ENCODE data around the gene LMX1B.
"Not testable (repeated sequence)": the region's sequence is repeated elsewhere in the genome, so short reads cannot be mapped to it uniquely, and the experiment has no call there.

Gene LMX1B

GRCh38 chr9:126613651-126614050, at the start of gene LMX1B:
Gene LMX1B (plus strand): TSS chr9:126613928. CDS start chr9:126614450, 522 bp downstream.
- intact Hi-C loops (cut with DNase I) = loop anchor here (10.0 kb wide), 1 partner anchor 171 kb away; no protein-coding TSS in a partner anchor
- DNase-seq = no peak

GRCh38 chr9:126564128-126564527, 49.6 kb upstream of the LMX1B start:
- DNase-seq = no peak
- intact Hi-C loops (cut with DNase I) = no loop called here

GRCh38 chr9:126564716-126565115, 49.0 kb upstream of the LMX1B start:
- no peak for DNase-seq
- intact Hi-C loops (cut with DNase I) = no loop called here

- no peak for DNase-seq
- intact Hi-C loops (cut with DNase I) = no loop called here
Measured at GRCh38 chr9:126565336-126566128, 48.2 kb upstream of the LMX1B start.

GRCh38 chr9:126569036-126569435, 44.7 kb upstream of the LMX1B start:
- intact Hi-C loops (cut with DNase I) = no loop called here
- DNase-seq = no peak

GRCh38 chr9:126578029-126578428, 35.7 kb upstream of the LMX1B start:
- DNase-seq = no peak
- intact Hi-C loops (cut with DNase I) = no loop called here

- DNase-seq; intact Hi-C loops (cut with DNase I): not testable (repeated sequence)
Measured at GRCh38 chr9:126580319-126580718, 33.4 kb upstream of the LMX1B start.

GRCh38 chr9:126581893-126582292, 31.8 kb upstream of the LMX1B start:
- no peak for DNase-seq
- intact Hi-C loops (cut with DNase I) = no loop called here

- no peak for DNase-seq
- intact Hi-C loops (cut with DNase I) = no loop called here
Measured at GRCh38 chr9:126582427-126582826, 31.3 kb upstream of the LMX1B start.

GRCh38 chr9:126583144-126583760, 30.5 kb upstream of the LMX1B start:
- no peak for DNase-seq
- intact Hi-C loops (cut with DNase I) = no loop called here

- intact Hi-C loops (cut with DNase I) = no loop called here
- no peak for DNase-seq
Measured at GRCh38 chr9:126584611-126585010, 29.1 kb upstream of the LMX1B start.

GRCh38 chr9:126586236-126586635, 27.5 kb upstream of the LMX1B start:
- intact Hi-C loops (cut with DNase I) = no loop called here
- DNase-seq = no peak

- intact Hi-C loops (cut with DNase I) = no loop called here
- DNase-seq = peak; percentile 61 to 94 (median 80)
Measured at GRCh38 chr9:126587187-126588185, 26.2 kb upstream of the LMX1B start.

GRCh38 chr9:126588491-126589168, 25.1 kb upstream of the LMX1B start:
- no peak for DNase-seq
- intact Hi-C loops (cut with DNase I) = no loop called here

GRCh38 chr9:126589349-126589748, 24.4 kb upstream of the LMX1B start:
- intact Hi-C loops (cut with DNase I) = no loop called here
- DNase-seq = no peak

GRCh38 chr9:126591083-126591482, 22.6 kb upstream of the LMX1B start:
- intact Hi-C loops (cut with DNase I) = no loop called here

GRCh38 chr9:126591922-126592321, 21.8 kb upstream of the LMX1B start:
- intact Hi-C loops (cut with DNase I) = no loop called here
- no peak for DNase-seq

More at GRCh38 chr9:126591083-126591482, 22.6 kb upstream of the LMX1B start:
- DNase-seq = no peak

- no peak for DNase-seq
- intact Hi-C loops (cut with DNase I) = no loop called here
Measured at GRCh38 chr9:126592461-126592860, 21.3 kb upstream of the LMX1B start.

- intact Hi-C loops (cut with DNase I) = no loop called here
- no peak for DNase-seq
Measured at GRCh38 chr9:126595982-126596381, 17.7 kb upstream of the LMX1B start.

All from head of caudate nucleus (tissue), 42 donors.